IMR-90 (cell line): ENCODE data around the gene CTSO. TPM values are rescaled to one million over a fixed set of nuclear protein-coding genes. Genes with fewer than 3 reads are reported as not detected.

Experiments used
- ATAC-seq: fragments of 200-7000 bp; cut with Tn5 transposase; 2 replicates; pipeline ENCODE4 v1.9.1; 2020; ENCODE audit warnings: low read depth, mild to moderate bottlenecking, moderate library complexity
- BruUV-seq: library from RNA; stranded (reverse); fragments of 400-500 nt; replicated peaks from 2 replicates; lab custom pipeline; 2021; lab: Mats Ljungman, UMichigan
- CTCF ChIA-PET: fragments of 300-600 bp; formaldehyde crosslinking; extraction: SDS; loops from one replicate; lab custom pipeline; 2021; ENCODE audit warnings: antibody characterized with exemption; lab: Yijun Ruan, JAX
- POLR2A ChIA-PET: fragments of 300-600 bp; sonication (Branson Sonifier 250); formaldehyde crosslinking; loops from one replicate; lab custom pipeline; 2022; ENCODE audit warnings: antibody characterized with exemption; ENCODE audit not compliant: unreplicated experiment; lab: Charles Lee
- DNase-seq: peaks from one replicate; pipeline ENCODE4 v3.0.0; 2013
- H2AFZ ChIP-seq: replicated peaks from 2 replicates; pipeline ENCODE3; 2013; ENCODE audit warnings: low read length, mild to moderate bottlenecking; ENCODE audit not compliant: poor library complexity
- H2AK5ac ChIP-seq: 2 replicates; pipeline ENCODE4 v1.6.1; 2013; ENCODE audit warnings: low read depth, low read length, inconsistent platforms
- H2AK9ac ChIP-seq: replicated peaks from 2 replicates; pipeline ENCODE3; 2013; ENCODE audit warnings: mild to moderate bottlenecking, low read depth, low read length, moderate library complexity; ENCODE audit not compliant: poor library complexity
- H2BK120ac ChIP-seq: 2 replicates; pipeline ENCODE4 v1.6.1; 2013; ENCODE audit warnings: low read depth, low read length, inconsistent platforms
- H2BK15ac ChIP-seq: 3 replicates; pipeline ENCODE4 v1.6.1; 2013; ENCODE audit warnings: low read depth, low read length, inconsistent platforms
- H2BK20ac ChIP-seq: 2 replicates; pipeline ENCODE4 v1.6.1; 2013; ENCODE audit warnings: low read depth, mild to moderate bottlenecking, inconsistent platforms, low read length, moderate library complexity
- H2BK5ac ChIP-seq: 2 replicates; pipeline ENCODE4 v1.6.1; 2013; ENCODE audit warnings: mild to moderate bottlenecking, low read depth, low read length, inconsistent platforms; ENCODE audit not compliant: poor library complexity, severe bottlenecking
- H3K14ac ChIP-seq: replicated peaks from 2 replicates; pipeline ENCODE4 v1.6.1; 2013; ENCODE audit warnings: low read depth, low read length, inconsistent platforms
- H3K18ac ChIP-seq: 2 replicates; pipeline ENCODE4 v1.6.1; 2013; ENCODE audit warnings: low read depth, low read length, control low read depth
- H3K23ac ChIP-seq: 2 replicates; pipeline ENCODE4 v1.6.1; 2013; ENCODE audit warnings: low read depth, low read length, inconsistent platforms
- H3K27ac ChIP-seq: 2 replicates; pipeline ENCODE4 v1.5.1; 2013; ENCODE audit warnings: mild to moderate bottlenecking, control low read depth, low read length; ENCODE audit not compliant: insufficient read depth
- H3K27me3 ChIP-seq: 2 replicates; pipeline ENCODE4 v1.6.1; 2013; ENCODE audit warnings: low read length; ENCODE audit not compliant: control insufficient read depth, insufficient read depth
- H3K36me3 ChIP-seq: 2 replicates; pipeline ENCODE4 v1.6.1; 2013; ENCODE audit warnings: low read length, mixed read lengths; ENCODE audit not compliant: control insufficient read depth, insufficient read depth
- H3K4ac ChIP-seq: 2 replicates; pipeline ENCODE4 v1.6.1; 2013; ENCODE audit warnings: low read depth, low read length, inconsistent platforms
- H3K4me1 ChIP-seq: 2 replicates; pipeline ENCODE4 v1.6.1; 2013; ENCODE audit warnings: low read length, mixed read lengths; ENCODE audit not compliant: control insufficient read depth, insufficient read depth
- H3K4me2 ChIP-seq: 2 replicates; pipeline ENCODE4 v1.6.1; 2013; ENCODE audit warnings: low read depth, mild to moderate bottlenecking, control low read depth, low read length, moderate library complexity
- H3K4me3 ChIP-seq: 2 replicates; pipeline ENCODE4 v1.5.1; 2013; ENCODE audit warnings: low read depth, mild to moderate bottlenecking, control low read depth, low read length, moderate library complexity; ENCODE audit not compliant: insufficient read depth
- H3K56ac ChIP-seq: 2 replicates; pipeline ENCODE4 v1.6.1; 2013; ENCODE audit warnings: low read length, inconsistent platforms; ENCODE audit not compliant: insufficient read depth; ENCODE audit errors: extremely low read depth
- H3K79me1 ChIP-seq, 2 experiments: 2 replicates each; pipeline ENCODE4 v1.6.1; 2013; ENCODE audit warnings: low read length in 2 of 2, inconsistent platforms in 1 of 2, low read depth in 1 of 2
- H3K9ac ChIP-seq: 2 replicates; pipeline ENCODE4 v1.6.1; 2013; ENCODE audit warnings: low read depth, low read length, control low read depth
- H3K9me1 ChIP-seq: 2 replicates; pipeline ENCODE4 v1.6.1; 2013; ENCODE audit warnings: low read length, inconsistent platforms; ENCODE audit not compliant: insufficient read depth
- H3K9me3 ChIP-seq: 2 replicates; pipeline ENCODE4 v1.6.1; 2013; ENCODE audit warnings: low read length; ENCODE audit not compliant: control insufficient read depth, insufficient read depth
- H4K20me1 ChIP-seq: 2 replicates; pipeline ENCODE4 v1.6.1; 2013; ENCODE audit warnings: low read length, inconsistent platforms; ENCODE audit not compliant: insufficient read depth
- H4K5ac ChIP-seq: 2 replicates; pipeline ENCODE4 v1.6.1; 2013; ENCODE audit warnings: mild to moderate bottlenecking, low read depth, low read length, control low read depth
- H4K8ac ChIP-seq, 2 experiments: 2 replicates each; pipeline ENCODE4 v1.6.1; 2013; ENCODE audit warnings: low read depth in 2 of 2, low read length in 2 of 2, control low read depth in 1 of 2, inconsistent platforms in 1 of 2
- H4K91ac ChIP-seq: 2 replicates; pipeline ENCODE4 v1.6.1; 2013; ENCODE audit warnings: low read depth, low read length, inconsistent platforms; ENCODE audit not compliant: insufficient read depth
- BHLHE40 ChIP-seq: fragments of 150-350 bp; IDR thresholded peaks from 2 replicates; pipeline ENCODE4 v1.6.1; 2016; ENCODE audit warnings: mild to moderate bottlenecking, low read depth, low read length
- CTCF ChIP-seq: conservative IDR thresholded peaks from 2 replicates; pipeline ENCODE4 v1.5.1; 2012; ENCODE audit warnings: mild to moderate bottlenecking, low read depth, low read length, improper control_type of control experiment
- ELK1 ChIP-seq: fragments of 150-350 bp; IDR thresholded peaks from 2 replicates; pipeline ENCODE4 v1.6.1; 2016; ENCODE audit warnings: low read depth, mild to moderate bottlenecking, low read length, moderate library complexity, borderline replicate concordance
- FOS ChIP-seq: fragments of 150-350 bp; IDR thresholded peaks from 2 replicates; pipeline ENCODE4 v1.6.1; 2016; ENCODE audit warnings: low read depth, low read length
- MAFK ChIP-seq: IDR thresholded peaks from 2 replicates; pipeline ENCODE4 v1.6.1; 2012; ENCODE audit warnings: low read depth, low read length, improper control_type of control experiment
- NFE2L2 ChIP-seq: fragments of 150-350 bp; IDR thresholded peaks from 2 replicates; pipeline ENCODE4 v1.6.1; 2016; ENCODE audit warnings: low read depth, mild to moderate bottlenecking, low read length
- RAD21 ChIP-seq: IDR thresholded peaks from 2 replicates; pipeline ENCODE4 v1.6.1; 2012; ENCODE audit warnings: low read length, improper control_type of control experiment
- RCOR1 ChIP-seq: IDR thresholded peaks from 2 replicates; pipeline ENCODE4 v1.6.1; 2012; ENCODE audit warnings: mild to moderate bottlenecking, low read length, improper control_type of control experiment; ENCODE audit not compliant: insufficient replicate concordance
- RFX5 ChIP-seq: IDR thresholded peaks from 2 replicates; pipeline ENCODE4 v1.8.0; 2012; ENCODE audit warnings: low read depth, mild to moderate bottlenecking, low read length, moderate library complexity
- USF2 ChIP-seq: fragments of 150-350 bp; IDR thresholded peaks from 2 replicates; pipeline ENCODE4 v1.6.1; 2017; ENCODE audit warnings: mild to moderate bottlenecking, antibody characterized with exemption, low read length, low read depth
- WGBS, 2 experiments: methylation state at CpG; one replicate each; pipeline versions ENCODE4 v1.1.5 to v1.1.7; 2013; ENCODE audit warnings: missing lambda C conversion rate in 2 of 2; ENCODE audit not compliant: insufficient read length in 1 of 2; ENCODE audit errors: extremely low coverage in 2 of 2; 5-methylcytosine and 5-hydroxymethylcytosine counted together
- dilution Hi-C: fragments of 300-500 bp; cut with HindIII; formaldehyde crosslinking; loops from one replicate; pipeline ENCODE4 v1.14.3; 2018; ENCODE audit warnings: low sequenced_read_pairs; ENCODE audit not compliant: unreplicated experiment
- in situ Hi-C: fragments of 300-500 bp; cut with MboI; formaldehyde crosslinking; loops from 3 replicates; pipeline ENCODE4 v1.14.3; 2019; ENCODE audit warnings: low sequenced_read_pairs, inconsistent platforms, mixed read lengths
- intact Hi-C: fragments of 100-400 bp; cut with micrococcal nuclease; formaldehyde crosslinking; loops from 2 replicates; pipeline ENCODE4 v1.10.0; 2022
- polyA plus RNA-seq, 3 experiments: library from polyadenylated mRNA; depleted of rRNA; stranded (reverse); fragments of >200 nt; gene quantifications; 2 replicates each; pipeline ENCODE4 v1.2.3, GENCODE V29; 2012; ENCODE audit warnings: low replicate concordance in 1 of 3
- total RNA-seq: library from RNA; depleted of rRNA; stranded (reverse); fragments of >200 nt; gene quantifications from 2 replicates; pipeline ENCODE4 v1.2.3, GENCODE V29; 2012

Gene CTSO
- total and polyA plus RNA-seq, 2 of the 4 experiments (the other 2 are of a cell fraction) = 2.9 to 3.9 TPM

- CTCF ChIA-PET = no interaction called here
- dilution Hi-C loops = no loop called here
- Histone ChIP-seq H3K79me1 (no peaks in the 10 kb centered on the region), H3K23ac (no peak overlapping the region), H3K18ac (no peak overlapping the region), H3K36me3 (no peaks in the 10 kb centered on the region), H3K14ac (no peak overlapping the region), H4K5ac (no peak overlapping the region), H3K4ac (no peak overlapping the region), H2AK5ac (no peak overlapping the region), H3K56ac (no peak overlapping the region), H3K9ac (no peak overlapping the region), H4K20me1 (no peaks in the 10 kb centered on the region), H2BK5ac (no peak overlapping the region), H4K91ac (no peak overlapping the region), H4K8ac (no peak overlapping the region), H3K4me2 (no peak overlapping the region), H2AK9ac (no peak overlapping the region), H2BK15ac (no peak overlapping the region), H3K9me1 (no peaks in the 10 kb centered on the region), H3K27me3 (no peaks in the 10 kb centered on the region), H3K4me3 (no peak overlapping the region), H3K4me1 (no peaks in the 10 kb centered on the region), H3K9me3 (0 out of 2 replicates have a peak, but pooled peaks cover 1% of the 10 kb centered on the region), H2BK120ac (no peak overlapping the region), H3K27ac (no peak overlapping the region), H2AFZ (no peak overlapping the region), H2BK20ac (no peak overlapping the region)
- in situ Hi-C loops = no loop called here
- DNase-seq (no peak), ATAC-seq (no peak)
- intact Hi-C loops = no loop called here
- WGBS, 2 experiments = no CpG with 5 or more reads among the region's 6 CpGs
- POLR2A ChIA-PET = no interaction called here
- no peak for TF ChIP-seq USF2
- TF ChIP-seq RCOR1 = no peak
- no peak for TF ChIP-seq RFX5
- no peak for TF ChIP-seq FOS
- TF ChIP-seq NFE2L2 = no peak
- TF ChIP-seq CTCF = no peak
- TF ChIP-seq ELK1 = no peak
- TF ChIP-seq RAD21 = no peak
- TF ChIP-seq MAFK = no peak
- TF ChIP-seq BHLHE40 = no peak
- BruUV-seq = no TSS peak
Observed at GRCh38 chr4:155885666-155886065, 68.0 kb downstream of the CTSO start.
